ENCODE data around the gene ABCF2. TPM values are rescaled to one million over a fixed set of nuclear protein-coding genes. Genes with fewer than 3 reads are reported as not detected.

Gene ABCF2
- total RNA-seq, 1 donor from 2014 or later, result 82.7 TPM

DNA sequence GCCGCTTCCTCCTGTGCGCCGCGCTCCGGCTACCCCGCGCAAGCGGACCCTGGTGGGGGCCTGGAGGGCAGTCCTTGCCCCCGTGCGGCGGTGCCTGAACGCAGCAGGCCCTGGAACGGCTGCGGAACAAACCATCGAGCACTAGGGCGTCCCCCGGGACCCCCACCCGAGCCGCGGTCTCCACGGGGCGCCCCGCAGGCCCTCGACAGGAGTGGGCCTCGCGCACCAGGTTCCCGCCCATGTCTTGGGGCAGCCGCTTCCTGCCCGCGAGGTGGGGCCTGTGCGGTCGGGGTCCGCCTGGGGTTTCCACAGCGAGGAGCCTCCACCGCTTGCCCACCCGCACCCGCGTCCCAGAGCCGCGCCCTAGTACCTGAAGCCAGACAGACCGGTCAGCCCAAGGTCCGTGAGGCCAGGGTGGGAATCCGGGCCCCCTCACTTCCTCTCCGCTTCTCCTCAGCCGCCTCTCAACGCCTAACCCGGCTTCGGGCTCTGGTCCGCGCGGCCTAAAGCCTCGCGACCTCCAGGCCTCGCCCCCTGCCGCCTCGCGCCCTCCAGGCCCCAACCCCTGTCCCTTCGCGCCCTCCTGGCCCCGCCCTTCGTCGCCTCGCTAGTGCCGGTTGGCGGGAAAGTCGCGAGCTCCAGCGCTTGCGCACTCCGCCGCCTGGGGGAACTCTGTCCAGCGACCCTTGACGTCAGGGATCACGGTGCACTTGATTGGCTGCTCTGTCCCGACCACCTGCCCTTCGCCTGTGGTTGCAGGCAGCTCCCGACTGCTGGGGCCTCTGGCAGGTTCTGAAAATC, 52.6 kb downstream of the ABCF2 start:
- no peak for DNase-seq (ENCODE audit: low read depth)

DNA sequence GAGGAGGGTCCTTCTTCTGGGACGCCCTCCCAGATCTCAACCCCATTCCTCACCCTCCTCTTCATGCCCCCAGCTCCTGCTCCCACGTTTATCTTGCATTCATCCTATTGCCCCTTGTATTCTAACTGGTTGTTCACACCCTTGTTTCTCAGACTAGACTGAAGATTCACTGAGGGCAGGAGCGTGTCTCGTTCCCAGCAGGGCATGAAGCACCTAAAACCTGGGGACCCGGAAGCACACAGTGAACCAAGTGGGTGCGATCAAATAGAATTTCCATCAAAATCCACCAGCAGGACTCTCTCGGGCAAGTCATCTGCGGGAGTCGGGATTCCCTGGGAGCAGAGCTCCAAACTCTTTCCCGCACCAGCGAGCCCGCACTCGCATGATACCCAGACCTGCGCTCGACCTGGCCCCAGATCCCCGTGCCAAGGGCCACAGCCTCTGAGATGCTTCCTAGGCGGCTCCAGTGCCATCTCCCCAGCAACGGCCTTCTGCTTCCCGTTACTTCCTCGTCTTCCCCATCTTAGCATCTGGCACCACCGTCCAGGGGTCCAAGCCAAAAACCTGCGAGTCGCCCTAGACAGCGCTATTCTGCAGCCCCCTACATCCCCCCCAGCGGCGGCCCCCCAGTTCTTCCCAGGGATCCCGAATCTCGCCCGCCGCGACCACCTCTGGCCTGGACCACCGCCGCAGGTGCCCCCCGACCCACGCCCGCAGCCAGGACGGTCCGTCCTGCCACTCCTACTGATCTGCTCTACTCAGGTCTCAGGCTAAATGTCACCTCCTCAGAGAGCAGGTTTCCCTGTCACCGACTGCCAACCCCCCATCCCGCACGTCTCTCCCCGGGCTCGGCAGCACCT, 53.4 kb downstream of the ABCF2 start:
- no peak for DNase-seq (ENCODE audit: low read depth)

DNA sequence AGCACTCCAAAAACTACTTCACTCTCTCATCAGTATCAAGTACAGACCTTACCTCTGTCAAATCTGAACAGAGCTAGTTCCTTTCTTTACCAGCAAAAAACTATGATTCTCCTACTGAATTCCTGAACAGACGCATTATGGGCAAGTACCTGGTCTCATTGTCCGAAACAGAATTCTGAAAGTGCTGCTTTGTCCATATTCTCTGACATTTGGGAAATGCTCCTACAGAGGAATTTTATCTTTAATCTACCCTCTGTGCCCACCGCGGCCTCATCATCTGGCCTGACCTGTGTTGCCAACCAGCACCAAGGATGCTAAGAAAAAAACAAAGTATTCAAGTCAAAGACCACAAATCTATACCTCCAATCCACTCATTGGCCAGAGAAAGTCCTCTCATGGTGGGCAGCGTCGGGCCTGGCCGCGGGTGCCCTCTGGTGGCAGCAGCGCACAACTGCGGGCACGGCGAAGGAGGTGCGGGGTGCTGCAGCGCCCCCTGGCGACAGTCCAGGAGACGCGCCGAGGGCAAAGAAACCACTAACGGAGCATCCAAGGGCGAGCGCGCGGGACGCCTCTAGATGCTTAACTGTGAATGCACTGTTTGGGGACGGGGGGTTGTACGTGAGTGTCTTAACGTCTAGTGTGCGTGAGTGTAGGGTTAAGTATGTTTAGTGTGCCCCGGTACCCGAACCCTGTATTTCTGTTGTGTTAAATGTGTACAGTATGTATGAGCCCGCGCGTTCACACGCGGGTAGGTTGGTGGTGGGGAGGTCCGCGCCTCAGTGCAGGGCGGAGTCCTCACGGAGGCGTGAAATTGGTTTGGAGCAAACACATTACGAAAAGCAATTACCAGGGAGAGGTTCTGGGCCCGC, 54.5 kb downstream of the ABCF2 start:
- peak; percentile 13 for DNase-seq (ENCODE audit: low read depth)

DNA sequence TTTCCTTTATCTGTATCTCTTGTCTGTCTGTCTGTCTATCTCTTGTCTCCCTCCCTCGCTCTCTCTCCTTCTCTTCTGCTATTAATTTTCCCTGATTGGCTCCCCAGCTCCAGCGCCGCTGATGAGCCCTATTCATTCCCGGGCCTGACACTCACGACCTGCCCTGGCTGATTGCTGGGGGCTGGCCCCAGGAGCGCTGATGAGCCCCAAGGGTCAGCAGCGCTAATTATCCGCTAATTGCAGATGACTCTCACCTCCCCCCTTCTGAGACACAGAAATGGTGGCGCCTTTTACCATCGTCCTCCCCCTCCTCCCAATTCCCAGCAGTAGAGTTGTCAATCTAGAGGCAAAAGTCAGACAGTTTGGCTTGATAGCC, 58.2 kb downstream of the ABCF2 start:
- no peak for DNase-seq (ENCODE audit: low read depth)

DNA sequence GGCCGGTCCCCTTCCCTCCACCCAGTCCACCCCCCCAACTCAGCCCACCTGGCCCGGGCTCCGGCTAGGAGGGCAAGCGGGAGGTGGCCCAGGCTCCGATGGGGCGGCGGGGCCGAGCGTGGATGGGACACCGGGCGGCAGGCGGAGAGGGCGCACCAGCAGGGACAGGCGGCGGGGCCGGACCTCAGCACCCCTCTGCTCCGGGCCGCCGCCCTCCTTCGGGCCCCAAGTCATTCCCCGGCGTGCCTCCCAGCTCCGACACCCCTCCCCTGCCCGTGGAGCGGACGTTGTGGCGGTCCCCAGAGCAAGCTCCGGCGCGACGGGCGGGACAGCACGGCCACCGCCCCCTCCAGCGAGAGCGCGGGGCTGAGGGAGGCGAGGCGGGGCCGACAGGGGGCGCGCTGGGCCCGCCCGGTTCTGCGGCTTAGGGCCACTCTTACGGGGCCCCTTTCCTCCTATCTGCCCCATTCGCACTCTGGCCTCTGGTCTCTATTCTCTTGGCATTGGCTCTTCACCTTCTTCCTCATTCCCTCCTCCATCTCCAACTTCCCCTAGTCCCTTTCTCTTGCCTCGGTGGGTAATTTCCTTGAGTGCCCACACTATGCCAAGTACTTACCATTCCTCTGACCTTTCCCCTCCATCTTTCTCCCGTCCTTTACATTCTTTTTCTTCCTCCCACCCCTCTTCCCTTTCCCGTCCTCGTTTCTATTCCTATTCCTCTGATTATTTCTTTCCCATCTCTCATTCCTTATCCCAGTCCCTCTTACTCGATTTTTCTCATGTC, 58.8 kb downstream of the ABCF2 start:
- DNase-seq (ENCODE audit: low read depth), result no peak

DNA sequence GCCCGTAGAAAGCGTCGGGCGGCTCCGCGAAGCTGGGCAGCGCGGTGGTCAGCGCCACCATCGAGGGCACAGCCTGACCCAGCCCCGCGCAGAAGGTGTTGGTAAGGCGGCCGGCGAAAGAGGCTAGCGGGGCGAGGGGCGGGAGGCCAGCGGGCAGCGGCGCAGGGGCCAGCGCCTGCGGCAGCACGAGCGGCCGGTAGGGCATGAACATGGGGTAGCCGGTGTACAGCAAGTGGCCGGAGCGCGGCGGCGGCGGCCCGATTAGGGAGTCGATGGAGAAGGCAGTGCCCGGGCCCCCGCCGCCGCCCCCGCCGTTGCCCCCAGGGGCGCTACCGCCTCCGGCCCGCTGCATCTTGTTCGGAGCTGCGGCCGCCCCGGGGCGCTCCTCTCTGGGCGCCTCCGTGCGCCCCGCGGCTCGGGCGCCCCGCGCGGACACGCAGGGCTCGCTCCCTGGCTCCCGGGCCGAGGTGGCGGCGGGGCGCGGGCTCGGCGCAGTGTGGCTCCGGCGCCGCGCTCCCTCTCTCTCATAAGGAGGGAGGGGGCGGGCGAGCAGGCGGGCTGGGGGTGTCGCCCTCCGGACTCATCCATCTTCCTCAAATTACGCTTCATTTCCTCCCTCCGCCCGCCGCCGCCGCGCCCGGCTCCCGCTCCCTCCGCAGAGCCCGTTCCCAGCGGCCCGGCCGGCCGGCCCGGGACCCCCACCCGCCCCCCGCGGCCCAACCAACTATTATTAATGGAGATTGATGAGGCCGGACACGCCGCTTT, 59.6 kb downstream of the ABCF2 start, which contains the start of gene GBX1:
Gene GBX1, minus strand, starts transcription at position 498 of the 765 bp plus-strand sequence. Its CDS starts 146 bp downstream, at position 352.
- DNase-seq (ENCODE audit: low read depth), result no peak

DNA sequence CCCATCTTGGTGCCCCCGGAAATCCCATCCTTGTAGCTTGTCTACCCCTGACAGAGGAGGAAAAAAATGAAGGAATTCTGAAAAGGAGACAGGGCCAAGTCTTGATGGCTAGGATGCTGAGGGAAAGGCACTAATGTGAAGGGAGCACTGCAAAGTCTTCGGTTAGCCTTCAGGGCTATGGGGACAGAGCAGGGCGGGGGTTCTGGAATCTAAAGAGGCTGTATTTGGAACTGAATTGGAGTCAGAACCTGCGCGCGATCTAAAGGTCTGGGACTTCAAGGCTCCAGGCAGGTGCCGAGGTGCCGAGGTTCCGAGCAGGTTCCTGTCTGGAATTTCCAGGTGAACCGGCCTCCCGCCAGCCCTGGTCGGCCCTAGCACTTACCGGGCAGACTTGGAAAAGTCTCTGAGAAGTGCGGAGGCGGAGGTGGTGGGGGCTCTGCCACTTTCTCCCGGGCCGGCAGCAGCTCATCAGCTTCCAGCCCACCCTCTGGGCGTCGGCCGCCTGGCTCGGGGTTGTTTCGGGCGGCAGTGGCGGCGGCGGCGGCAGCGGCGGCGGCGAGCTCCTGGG, 60.3 kb downstream of the ABCF2 start:
- DNase-seq (ENCODE audit: low read depth), result no peak

Other genes with a start within 250 kb of the ABCF2 start
- gene KCNH2, start 248.9 kb downstream of the ABCF2 start, total RNA-seq, result 1.2 and 2.3 TPM in 2 replicates
- 0.15 and 0.35 TPM in 2 replicates for gene NOS3, start 236.2 kb downstream of the ABCF2 start, total RNA-seq
- gene ATG9B, start 202.7 kb downstream of the ABCF2 start, total RNA-seq, result 0.10 TPM in 1 of 2 replicates, not detected in the other
- gene ABCB8, start 198.8 kb downstream of the ABCF2 start, total RNA-seq, result 31.0 and 43.4 TPM in 2 replicates
- gene ASIC3, start 178.7 kb downstream of the ABCF2 start, total RNA-seq, result 0.15 TPM in 1 of 2 replicates, not detected in the other
- gene CDK5, start 169.3 kb downstream of the ABCF2 start, total RNA-seq, result 14.8 and 16.8 TPM in 2 replicates
- gene SLC4A2, start 167.6 kb downstream of the ABCF2 start, total RNA-seq, result 92.4 and 137 TPM in 2 replicates
- gene FASTK, start 146.4 kb downstream of the ABCF2 start, total RNA-seq, result 59.3 and 63.7 TPM in 2 replicates
- gene TMUB1, start 143.7 kb downstream of the ABCF2 start, total RNA-seq, result 34.9 and 41.5 TPM in 2 replicates
- 36.3 and 41.2 TPM in 2 replicates for gene AGAP3, start 140.7 kb downstream of the ABCF2 start, total RNA-seq
- not detected in 2 replicates for gene GBX1, start 59.5 kb downstream of the ABCF2 start, total RNA-seq
- not detected in 2 replicates for gene ASB10, start 40.0 kb downstream of the ABCF2 start, total RNA-seq
- not detected in 2 replicates for gene H2BK1, start 16.7 kb downstream of the ABCF2 start, total RNA-seq
- gene CHPF2, start 5.3 kb upstream of the ABCF2 start, total RNA-seq, result 49.1 and 65.9 TPM in 2 replicates
- 3.8 and 15.0 TPM in 2 replicates for gene SMARCD3, start 21.5 kb upstream of the ABCF2 start, total RNA-seq
- 50.4 and 53.6 TPM in 2 replicates for gene NUB1, start 114.6 kb upstream of the ABCF2 start, total RNA-seq
- gene WDR86, start 182.8 kb upstream of the ABCF2 start, total RNA-seq, result 1.5 TPM in 1 of 2 replicates, not detected in the other
- not detected in 2 replicates for gene CRYGN, start 212.9 kb upstream of the ABCF2 start, total RNA-seq